Caco-2 (cell line): ENCODE results near the gene COPZ2. TPM values are rescaled to one million over a fixed set of nuclear protein-coding genes. Genes with fewer than 3 reads are reported as not detected.

ENCODE experiments used
- BruUV-seq: library from RNA; stranded (reverse); fragments of 400-500 nt; replicated peaks from 2 replicates; lab custom pipeline; 2021; lab: Mats Ljungman, UMichigan
- CTCF ChIA-PET: fragments of 300-600 bp; sonication (Branson Sonifier 250); formaldehyde crosslinking; loops from one replicate; lab custom pipeline; 2022; ENCODE audit warnings: antibody characterized with exemption; lab: Charles Lee
- POLR2A ChIA-PET: fragments of 300-600 bp; sonication (Branson Sonifier 250); formaldehyde crosslinking; loops from one replicate; lab custom pipeline; 2022; ENCODE audit warnings: antibody characterized with exemption; lab: Charles Lee
- DNase-seq, 2 experiments: peaks; one replicate each; pipeline versions ENCODE4 v3.0.0 to v3.0.0-alpha.2; 2020 to 2022
- H3K27me3 ChIP-seq: replicated peaks from 2 replicates; pipeline ENCODE4 v1.6.0; 2011; ENCODE audit warnings: low read length; ENCODE audit not compliant: control insufficient read depth, insufficient read depth
- H3K36me3 ChIP-seq: 2 replicates; pipeline ENCODE4 v1.5.1; 2011; ENCODE audit warnings: low read length; ENCODE audit not compliant: control insufficient read depth, insufficient read depth
- H3K4me1 ChIP-seq: fragments of 250-450 bp; sonication (Bioruptor Pico); 2 replicates; pipeline ENCODE4 v1.5.1; 2020; ENCODE audit warnings: mild to moderate bottlenecking
- H3K4me3 ChIP-seq: 2 replicates; pipeline ENCODE4 v1.5.1; 2011; ENCODE audit warnings: low read depth, mild to moderate bottlenecking, control low read depth, low read length
- H3K9me3 ChIP-seq: fragments of 250-450 bp; sonication (Bioruptor Pico); 2 replicates; pipeline ENCODE4 v1.5.1; 2020; ENCODE audit warnings: mild to moderate bottlenecking, moderate library complexity
- H3K27ac Mint-ChIP-seq: one replicate; pipeline ENCODE4 v1.8.0; 2022; ENCODE audit warnings: mixed read lengths; ENCODE audit not compliant: unreplicated experiment
- H3K27me3 Mint-ChIP-seq: one replicate; pipeline ENCODE4 v1.8.0; 2022; ENCODE audit warnings: mixed read lengths; ENCODE audit not compliant: insufficient read depth, unreplicated experiment
- H3K36me3 Mint-ChIP-seq: one replicate; pipeline ENCODE4 v1.8.0; 2022; ENCODE audit warnings: mild to moderate bottlenecking, mixed read lengths; ENCODE audit not compliant: insufficient read depth, unreplicated experiment
- H3K4me1 Mint-ChIP-seq: one replicate; pipeline ENCODE4 v1.8.0; 2022; ENCODE audit warnings: low read depth, mixed read lengths; ENCODE audit not compliant: unreplicated experiment
- H3K4me3 Mint-ChIP-seq: one replicate; pipeline ENCODE4 v1.8.0; 2022; ENCODE audit warnings: mild to moderate bottlenecking, moderate library complexity, mixed read lengths; ENCODE audit not compliant: unreplicated experiment
- H3K9me3 Mint-ChIP-seq: one replicate; pipeline ENCODE4 v1.8.0; 2022; ENCODE audit warnings: mixed read lengths; ENCODE audit not compliant: unreplicated experiment
- CTCF ChIP-seq, 2 experiments: fragments of 200-600 bp in 1 of 2; IDR thresholded peaks; 1 replicate in 1 of 2; 2 replicates in 1 of 2; pipeline versions ENCODE4 v1.5.1 to v1.8.0; 2011 to 2022; ENCODE audit warnings: antibody characterized with exemption in 1 of 2, control low read depth in 1 of 2, inconsistent platforms in 1 of 2, low read depth in 1 of 2, low read length in 1 of 2, mild to moderate bottlenecking in 1 of 2, moderate library complexity in 1 of 2; ENCODE audit not compliant: insufficient read depth in 1 of 2, severe bottlenecking in 1 of 2, unreplicated experiment in 1 of 2
- intact Hi-C: fragments of 100-400 bp; cut with micrococcal nuclease; formaldehyde crosslinking; loops from one replicate; pipeline ENCODE4 v1.10.0; 2022; ENCODE audit not compliant: unreplicated experiment
- microRNA-seq: library from miRNA; unstranded; fragments of <30 nt; microRNA quantifications from one replicate; pipeline ENCODE4 v1.2.0, GENCODE V29; 2022
- total RNA-seq: library from RNA; stranded (reverse); gene quantifications from 2 replicates; pipeline ENCODE4 v1.2.3, GENCODE V29; 2022

COPZ2 gene
- total RNA-seq, 1 experiment from 2014 or later: 6.7 TPM

GRCh38 chr17:47978324-47978723 is 59.3 kb downstream of the COPZ2 start:
- peaks cover 56% of the 10 kb centered on the region for H3K36me3 Mint-ChIP-seq
- no peaks in the 10 kb centered on the region for H3K4me1 Mint-ChIP-seq
- no peak overlapping the region for H3K4me3 Mint-ChIP-seq
- H3K9me3 Mint-ChIP-seq: no peaks in the 10 kb centered on the region
- intact Hi-C loops: loop anchor here (1.0 kb wide), 1 partner anchor 40 kb away; no protein-coding TSS in a partner anchor
- no peaks in the 10 kb centered on the region for H3K9me3 ChIP-seq
- no peak overlapping the region for H3K27ac Mint-ChIP-seq
- H3K36me3 ChIP-seq: peaks cover 32% of the 10 kb centered on the region
- H3K4me3 ChIP-seq: no peak overlapping the region
- ChIA-PET POLR2A (interaction anchor here (0.9 to 1.0 kb wide), 2 partner anchors 37 to 40 kb away, joined by 3 to 4 read pairs; partner anchors contain the start of gene PNPO), CTCF (interaction anchor here (0.5 to 2.1 kb wide), 21 partner anchors 15 to 157 kb away, joined by 3 to 24 read pairs (median 4); partner anchors contain the start of genes OSBPL7, PNPO, PRR15L and SNX11)
- H3K4me1 ChIP-seq: no peaks in the 10 kb centered on the region
- DNase-seq: peak; percentile 80 to 85
- BruUV-seq: no TSS peak
- no peaks in the 10 kb centered on the region for H3K27me3 ChIP-seq
- TF ChIP-seq CTCF (IDR thresholded peaks at IDR 0.05; ENCODE audit: insufficient read depth in 1 of 2, low read depth in 1 of 2, low read length in 1 of 2, severe bottlenecking in 1 of 2, unreplicated experiment in 1 of 2): peak; percentile 97 to 98
- no peaks in the 10 kb centered on the region for H3K27me3 Mint-ChIP-seq

Small RNA genes within 50 kb of the gene (microRNA-seq; reads per million reads assigned to microRNA genes)
- 74.7 reads per million, percentile 69 among the genes with 10 or more reads in this experiment for gene MIR152

Other genes starting within 250 kb of the COPZ2 start
- 46.8 and 48.3 TPM in 2 replicates for gene OSBPL7, start 216.0 kb downstream of the COPZ2 start, total RNA-seq
- gene MRPL10, start 206.3 kb downstream of the COPZ2 start, total RNA-seq: 159 and 162 TPM in 2 replicates
- 1.4 and 2.3 TPM in 2 replicates for gene LRRC46, start 206.1 kb downstream of the COPZ2 start, total RNA-seq
- gene SCRN2, start 196.5 kb downstream of the COPZ2 start, total RNA-seq: 73.6 and 80.8 TPM in 2 replicates
- gene SP6, start 186.6 kb downstream of the COPZ2 start, total RNA-seq: 20.6 and 25.0 TPM in 2 replicates
- gene SP2, start 141.6 kb downstream of the COPZ2 start, total RNA-seq: 24.8 and 25.2 TPM in 2 replicates
- gene PNPO, start 96.2 kb downstream of the COPZ2 start, total RNA-seq: 110 and 118 TPM in 2 replicates
- 24.3 and 30.5 TPM in 2 replicates for gene PRR15L, start 79.9 kb downstream of the COPZ2 start, total RNA-seq
- 425 and 427 TPM in 2 replicates for gene CDK5RAP3, start 66.7 kb downstream of the COPZ2 start, total RNA-seq
- 322 and 356 TPM in 2 replicates for gene NFE2L1, start 10.6 kb upstream of the COPZ2 start, total RNA-seq
- gene CBX1, start 63.7 kb upstream of the COPZ2 start, total RNA-seq: 213 and 214 TPM in 2 replicates
- gene SNX11, start 70.0 kb upstream of the COPZ2 start, total RNA-seq: 36.7 and 40.7 TPM in 2 replicates